Heart right ventricle (tissue), 16 donors: ENCODE results near the gene PPEF2. TPM values are rescaled to one million over a fixed set of nuclear protein-coding genes. Genes with fewer than 3 reads are reported as not detected.

ENCODE experiments used
- ATAC-seq, 8 donors: fragments of 200-7000 bp; cut with Tn5 transposase; one replicate each; pipeline ENCODE4 v1.9.1; 2020; ENCODE audit warnings: mild to moderate bottlenecking in 8 of 8, moderate library complexity in 8 of 8, moderate number of reproducible peaks in 1 of 8
- DNase-seq, 2 donors: peaks; one replicate each; pipeline ENCODE4 v3.0.0-alpha.2; 2020
- H3K27ac ChIP-seq, 10 donors: fragments of 200-600 bp; sonication (generic) in 2 of 10; one replicate each; pipeline versions ENCODE4 v1.5.0 to v1.8.0; 2020 to 2022; ENCODE audit warnings: mild to moderate bottlenecking in 3 of 10
- H3K27me3 ChIP-seq, 7 donors: fragments of 200-600 bp; one replicate each; pipeline ENCODE4 v1.8.0; 2021 to 2022; ENCODE audit warnings: mild to moderate bottlenecking in 2 of 7
- H3K36me3 ChIP-seq, 9 donors: fragments of 200-600 bp; sonication (generic) in 1 of 9; one replicate each; pipeline versions ENCODE4 v1.5.0 to v1.8.0; 2020 to 2022; ENCODE audit warnings: mild to moderate bottlenecking in 2 of 9
- H3K4me1 ChIP-seq, 9 donors: fragments of 200-600 bp; sonication (generic) in 1 of 9; one replicate each; pipeline versions ENCODE4 v1.5.0 to v1.8.0; 2020 to 2022; ENCODE audit warnings: mild to moderate bottlenecking in 4 of 9
- H3K4me3 ChIP-seq, 10 donors: fragments of 200-600 bp; sonication (generic) in 2 of 10; one replicate each; pipeline versions ENCODE4 v1.5.0 to v1.8.0; 2020 to 2022; ENCODE audit warnings: mild to moderate bottlenecking in 7 of 10, moderate library complexity in 2 of 10
- H3K9me3 ChIP-seq, 11 donors: fragments of 200-600 bp in 10 of 11; sonication (generic) in 2 of 11; one replicate each; pipeline versions ENCODE4 v1.5.0 to v1.8.0; 2013 to 2022; ENCODE audit warnings: mild to moderate bottlenecking in 2 of 11, control low read depth in 1 of 11, moderate library complexity in 1 of 11
- WGBS, 2 donors: extraction: QIAGEN DNeasy Blood & Tissue Kit; methylation state at CpG; one replicate each; pipeline ENCODE4 v1.1.7; 2013; ENCODE audit warnings: inconsistent platforms in 1 of 2; 5-methylcytosine and 5-hydroxymethylcytosine counted together
- intact Hi-C, 10 donors: fragments of 100-400 bp; cut with DNase I; formaldehyde crosslinking; loops; one replicate each; pipeline versions ENCODE4 v1.11.1 to v1.14.2; 2022
- polyA plus RNA-seq, 2 donors: library from polyadenylated mRNA; stranded (reverse); fragments of 200-250 nt; gene quantifications; one replicate each; pipeline ENCODE4 v1.2.3, GENCODE V29; 2013
- total RNA-seq, 10 donors: library from RNA; stranded (reverse); fragmentation: NEBNext Ultra II Directional in 3 of 10; extraction: Animal tissue kit (Norgen Biotek cat#: 25700) in 3 of 10; gene quantifications; one replicate each; pipeline versions ENCODE4 v1.2.1 to v1.2.4, GENCODE V29; 2021 to 2023
- TF ChIP-seq, protein P1 (sequence below), 9 donors: fragments of 200-600 bp; sonication (generic) in 2 of 9; IDR thresholded peaks; one replicate each; pipeline versions ENCODE4 v1.5.0 to v1.8.0; 2021 to 2022; ENCODE audit warnings: antibody characterized with exemption in 9 of 9, mild to moderate bottlenecking in 5 of 9, moderate library complexity in 1 of 9
- donor health status: Arrhythmogenic right ventricular cardiomyopathy.
- donor health status: ischemic (EF 13 %, LVEDD 7.1; RV severe dilation, severe dysfunction).
- donor health status: healthy with polysubstance abuse.
- donor health status: DM: no; HTN: yes; CAD: no.
- donor health status: DM: no; HTN: no; CAD: no.
- donor health status: ischemic (EF 25% LVEDD 6.9; RV normal size, moderate dysfunction).
- donor health status: ischemic (EF 25% LVEDD 5.7; RV mildly dilated, moderate dysfunction).
- donor health status: healthy.
- donor health status: DM: yes; HTN: yes; CAD: no.
- donor health status: Ischemic cardiomyopathy.
- donor health status: ischemic (EF 35%, LVEDD 5.7; RV mildly dilated, moderate dysfunction).
- donor health status: nonischemic (EF 11% LVEDD 7.7; RV severe dilation, severe dysfunction).
- donor health status: DM: yes; HTN: yes; CAD: no.
- donor health status: PGD.
- donor health status: ischemic (EF 29% LVEDD 5.4; RV normal size, mild dysfunction).
- donor health status: nonischemic (EF 23%, LVEDD 6.1; RV moderate dilation, normal function).

PPEF2 gene
- total and polyA plus RNA-seq, 12 donors = not detected

DNA sequence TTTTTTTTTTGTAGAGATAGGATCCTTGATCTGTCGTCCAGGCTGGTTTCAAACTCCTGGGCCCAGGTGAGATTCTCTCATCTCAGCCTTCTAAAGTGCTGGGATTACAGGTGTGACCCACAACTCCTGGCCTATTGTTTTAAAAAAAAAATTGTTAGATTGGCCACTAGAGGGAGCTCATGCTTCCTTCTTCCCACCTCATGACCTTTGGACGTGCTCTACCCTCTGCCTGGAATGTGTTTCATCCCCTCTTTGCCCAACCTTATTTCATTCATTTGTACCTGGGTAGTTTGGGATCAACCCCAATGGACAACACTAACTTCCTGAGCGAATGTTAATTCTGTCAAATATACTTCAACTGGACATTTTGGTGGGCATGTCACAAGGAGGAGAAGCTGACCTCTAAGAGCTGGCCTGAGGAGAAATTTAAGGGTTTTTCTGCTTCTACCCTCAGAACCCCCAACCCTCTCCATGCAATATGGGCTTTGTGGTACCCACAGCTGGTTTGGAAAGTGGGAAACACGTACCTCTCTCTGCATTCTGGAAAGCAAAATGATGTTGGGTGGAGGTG, 6.4 kb downstream of the PPEF2 start:
- H3K4me3 ChIP-seq = no peak overlapping the region
- H3K36me3 ChIP-seq = no peaks in the 10 kb centered on the region
- ATAC-seq (peak in 4 of 8 donors; percentile 31 to 61 (median 54)), DNase-seq (no peak)
- intact Hi-C loops = loop anchor here in 1 of 10 donors (10.0 kb wide), 1 partner anchor 179 kb away; the partner anchor contains the start of gene ART3
- H3K27ac ChIP-seq = no peak overlapping the region
- 52 to 58% methylated on average over 4 of the region's 4 CpGs for WGBS, 2 donors
- H3K9me3 ChIP-seq = no peaks in the 10 kb centered on the region
- peaks cover 0 to 10% (median 0%) of the 10 kb centered on the region in 7 donors for H3K27me3 ChIP-seq
- H3K4me1 ChIP-seq = no peaks in the 10 kb centered on the region
- TF ChIP-seq, protein P1, sequence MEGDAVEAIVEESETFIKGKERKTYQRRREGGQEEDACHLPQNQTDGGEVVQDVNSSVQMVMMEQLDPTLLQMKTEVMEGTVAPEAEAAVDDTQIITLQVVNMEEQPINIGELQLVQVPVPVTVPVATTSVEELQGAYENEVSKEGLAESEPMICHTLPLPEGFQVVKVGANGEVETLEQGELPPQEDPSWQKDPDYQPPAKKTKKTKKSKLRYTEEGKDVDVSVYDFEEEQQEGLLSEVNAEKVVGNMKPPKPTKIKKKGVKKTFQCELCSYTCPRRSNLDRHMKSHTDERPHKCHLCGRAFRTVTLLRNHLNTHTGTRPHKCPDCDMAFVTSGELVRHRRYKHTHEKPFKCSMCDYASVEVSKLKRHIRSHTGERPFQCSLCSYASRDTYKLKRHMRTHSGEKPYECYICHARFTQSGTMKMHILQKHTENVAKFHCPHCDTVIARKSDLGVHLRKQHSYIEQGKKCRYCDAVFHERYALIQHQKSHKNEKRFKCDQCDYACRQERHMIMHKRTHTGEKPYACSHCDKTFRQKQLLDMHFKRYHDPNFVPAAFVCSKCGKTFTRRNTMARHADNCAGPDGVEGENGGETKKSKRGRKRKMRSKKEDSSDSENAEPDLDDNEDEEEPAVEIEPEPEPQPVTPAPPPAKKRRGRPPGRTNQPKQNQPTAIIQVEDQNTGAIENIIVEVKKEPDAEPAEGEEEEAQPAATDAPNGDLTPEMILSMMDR (IDR thresholded peaks at IDR 0.05) = peak; percentile 16 to 68 (median 60)

DNA sequence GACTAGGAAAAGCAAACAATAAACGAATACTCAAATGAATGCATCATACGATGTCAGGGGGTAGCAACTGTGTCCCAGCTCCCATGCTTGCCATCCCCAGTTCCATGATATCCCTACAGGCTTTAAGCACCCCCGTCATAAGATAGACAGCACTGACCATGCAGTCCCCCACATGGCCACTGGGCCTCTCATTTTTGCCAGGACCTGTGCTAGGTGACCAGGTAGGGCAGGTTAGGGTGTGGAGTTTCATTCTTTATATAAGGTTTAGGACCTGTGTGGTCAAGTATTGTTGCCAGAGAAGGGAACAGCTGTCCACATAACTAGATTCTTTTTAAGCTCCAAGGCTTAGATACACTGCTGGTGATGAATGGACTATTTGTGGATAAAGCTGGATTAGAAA, 9.7 kb downstream of the PPEF2 start:
- Histone ChIP-seq H3K36me3 (no peaks in the 10 kb centered on the region), H3K4me3 (no peak overlapping the region), H3K4me1 (no peaks in the 10 kb centered on the region), H3K27me3 (peaks cover 0 to 20% (median 0%) of the 10 kb centered on the region in 7 donors), H3K9me3 (no peaks in the 10 kb centered on the region), H3K27ac (no peak overlapping the region)
- ATAC-seq = no peak
- WGBS, 2 donors = 76 to 78% methylated on average over 3 of the region's 3 CpGs
- intact Hi-C loops = loop anchor here in 1 of 10 donors (10.0 kb wide), 1 partner anchor 182 kb away; the partner anchor contains the start of gene ART3
- DNase-seq = no peak
- TF ChIP-seq, protein P1 (IDR thresholded peaks at IDR 0.05) = no peak

DNA sequence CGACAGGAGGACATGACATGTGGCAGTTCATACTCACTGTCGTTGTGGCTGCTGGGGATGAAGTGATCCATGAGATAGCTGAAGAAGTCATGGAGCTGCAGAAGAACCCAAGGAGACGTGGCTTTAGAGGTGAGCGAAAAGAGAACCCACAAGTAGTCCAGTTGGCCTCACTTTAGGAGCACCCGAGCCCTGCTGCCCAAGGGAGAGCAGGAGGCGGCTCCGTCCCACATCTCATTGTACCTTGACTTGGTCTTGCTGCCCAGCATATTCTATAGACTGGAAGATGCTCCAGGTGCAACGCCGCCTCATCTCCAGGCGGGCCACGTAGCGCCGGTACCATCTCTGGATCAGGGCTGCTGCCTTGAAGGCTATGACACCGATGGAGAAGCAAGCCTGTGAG, 10.6 kb downstream of the PPEF2 start:
- no peak for ATAC-seq
- peaks cover 0 to 20% (median 0%) of the 10 kb centered on the region in 7 donors for H3K27me3 ChIP-seq
- H3K9me3 ChIP-seq = no peaks in the 10 kb centered on the region
- DNase-seq = no peak
- 89 to 90% methylated on average over 14 of the region's 14 CpGs for WGBS, 2 donors
- no peaks in the 10 kb centered on the region for H3K36me3 ChIP-seq
- intact Hi-C loops = loop anchor here in 1 of 10 donors (10.0 kb wide), 1 partner anchor 183 kb away; the partner anchor contains the start of gene ART3
- H3K27ac ChIP-seq = no peak overlapping the region
- no peaks in the 10 kb centered on the region for H3K4me1 ChIP-seq
- H3K4me3 ChIP-seq = no peak overlapping the region
- TF ChIP-seq, protein P1 (IDR thresholded peaks at IDR 0.05) = no peak

DNA sequence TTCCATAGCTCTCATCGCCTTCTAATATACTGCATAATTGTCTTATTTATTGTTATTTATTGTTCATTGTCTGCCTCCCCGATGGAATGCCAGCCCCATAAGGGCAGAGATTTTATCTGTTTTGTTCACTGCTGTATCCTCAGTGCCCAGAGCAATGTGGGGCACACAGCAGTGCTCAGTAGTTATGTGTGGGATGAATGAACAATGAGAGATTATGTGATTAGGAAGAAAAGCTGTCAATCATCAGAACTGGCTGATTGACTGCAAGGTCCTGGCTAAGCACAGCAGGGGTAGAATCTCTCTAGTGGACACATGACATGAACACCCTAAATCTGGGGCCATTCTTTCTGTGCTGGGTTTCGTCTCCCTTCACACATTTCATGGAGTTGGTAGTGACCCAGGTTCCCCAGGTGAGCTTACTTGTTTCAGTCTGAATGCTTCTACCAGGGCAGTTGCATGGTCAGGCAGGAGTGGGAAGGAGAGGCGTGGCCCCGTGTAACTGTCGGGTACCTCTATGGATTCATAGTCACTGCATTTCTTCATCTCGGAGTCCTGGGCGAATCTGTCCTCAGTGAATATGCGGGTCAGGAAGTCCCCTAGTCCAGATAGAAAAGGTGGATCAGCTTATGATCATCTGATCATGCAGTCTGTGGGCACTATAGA, 12.6 kb downstream of the PPEF2 start:
- Histone ChIP-seq H3K27ac (no peak overlapping the region), H3K36me3 (no peaks in the 10 kb centered on the region), H3K4me1 (no peaks in the 10 kb centered on the region), H3K9me3 (no peaks in the 10 kb centered on the region), H3K27me3 (peaks cover 0 to 29% (median 5%) of the 10 kb centered on the region in 7 donors), H3K4me3 (no peak overlapping the region)
- 87 to 90% methylated on average over 9 of the region's 9 CpGs for WGBS, 2 donors
- TF ChIP-seq, protein P1 (IDR thresholded peaks at IDR 0.05) = no peak
- DNase-seq = no peak
- intact Hi-C loops = loop anchor here in 1 of 10 donors (10.0 kb wide), 1 partner anchor 185 kb away; the partner anchor contains the start of gene ART3
- ATAC-seq = no peak
